ENCODE data around the gene PRRC2B. TPM values are rescaled to one million over a fixed set of nuclear protein-coding genes. Genes with fewer than 3 reads are reported as not detected.

The PRRC2B gene
- total RNA-seq, 1 donor: 70.9 TPM

GRCh38 chr9:131398204-131398603 lies 4.3 kb downstream of the PRRC2B start:
- Histone ChIP-seq H3K9me3 (ENCODE audit: low read depth, low read length) (no peaks in the 10 kb centered on the region), H3K4me1 (ENCODE audit: insufficient read depth, low read length) (peaks cover 63% of the 10 kb centered on the region), H3K79me2 (ENCODE audit: insufficient read depth, low read length) (peaks cover 86% of the 10 kb centered on the region), H2AFZ (ENCODE audit: low read length) (no peak overlapping the region), H3K27ac (ENCODE audit: low read depth, low read length) (peak overlapping the region; percentile 77), H3K27me3 (ENCODE audit: insufficient read depth, low read length) (no peaks in the 10 kb centered on the region), H3K4me2 (ENCODE audit: insufficient read depth, low read length) (peak overlapping the region; percentile 98), H3K4me3 (ENCODE audit: insufficient read depth, low read length) (no peak overlapping the region), H4K20me1 (ENCODE audit: insufficient read depth, low read length) (peaks cover 70% of the 10 kb centered on the region), H3K36me3 (ENCODE audit: insufficient read depth, low read length) (peaks cover 6% of the 10 kb centered on the region)
- no peak for TF ChIP-seq CTCF (IDR thresholded peaks at IDR 0.05; ENCODE audit: extremely low read depth, low read depth, low read length)
- no peak for DNase-seq (ENCODE audit: insufficient read length, low spot score, missing footprints)

- Histone ChIP-seq H3K36me3 (ENCODE audit: insufficient read depth, low read length) (peaks cover 6% of the 10 kb centered on the region), H3K4me1 (ENCODE audit: insufficient read depth, low read length) (peaks cover 78% of the 10 kb centered on the region), H3K27me3 (ENCODE audit: insufficient read depth, low read length) (no peaks in the 10 kb centered on the region), H3K27ac (ENCODE audit: low read depth, low read length) (peak overlapping the region; percentile 6), H3K4me2 (ENCODE audit: insufficient read depth, low read length) (peak overlapping the region; percentile 54), H3K79me2 (ENCODE audit: insufficient read depth, low read length) (peaks cover 98% of the 10 kb centered on the region), H3K9me3 (ENCODE audit: low read depth, low read length) (no peaks in the 10 kb centered on the region), H3K4me3 (ENCODE audit: insufficient read depth, low read length) (no peak overlapping the region), H4K20me1 (ENCODE audit: insufficient read depth, low read length) (peaks cover 82% of the 10 kb centered on the region), H2AFZ (ENCODE audit: low read length) (no peak overlapping the region)
- no peak for DNase-seq (ENCODE audit: insufficient read length, low spot score, missing footprints)
- no peak for TF ChIP-seq CTCF (IDR thresholded peaks at IDR 0.05; ENCODE audit: extremely low read depth, low read depth, low read length)
These were observed 6.1 kb downstream of the PRRC2B start for GRCh38 chr9:131399972-131400371.

- Histone ChIP-seq H3K9me3 (ENCODE audit: low read depth, low read length) (no peaks in the 10 kb centered on the region), H2AFZ (ENCODE audit: low read length) (no peak overlapping the region), H4K20me1 (ENCODE audit: insufficient read depth, low read length) (peaks cover 82% of the 10 kb centered on the region)
These were observed 6.7 kb downstream of the PRRC2B start for GRCh38 chr9:131400627-131401026.

GRCh38 chr9:131402073-131402472 lies 8.2 kb downstream of the PRRC2B start:
- Histone ChIP-seq H3K9me3 (ENCODE audit: low read depth, low read length) (no peaks in the 10 kb centered on the region), H3K4me1 (ENCODE audit: insufficient read depth, low read length) (peaks cover 78% of the 10 kb centered on the region), H3K27me3 (ENCODE audit: insufficient read depth, low read length) (no peaks in the 10 kb centered on the region), H4K20me1 (ENCODE audit: insufficient read depth, low read length) (peaks cover 83% of the 10 kb centered on the region), H3K79me2 (ENCODE audit: insufficient read depth, low read length) (peaks cover 98% of the 10 kb centered on the region), H3K36me3 (ENCODE audit: insufficient read depth, low read length) (peaks cover 6% of the 10 kb centered on the region), H3K27ac (ENCODE audit: low read depth, low read length) (peak overlapping the region; percentile 99), H3K4me2 (ENCODE audit: insufficient read depth, low read length) (peak overlapping the region; percentile 92), H2AFZ (ENCODE audit: low read length) (no peak overlapping the region), H3K4me3 (ENCODE audit: insufficient read depth, low read length) (peak overlapping the region; percentile 67)
- DNase-seq (ENCODE audit: insufficient read length, low spot score, missing footprints): no peak
- peak; percentile 29 for TF ChIP-seq CTCF (IDR thresholded peaks at IDR 0.05; ENCODE audit: extremely low read depth, low read depth, low read length)

More at GRCh38 chr9:131400627-131401026, 6.7 kb downstream of the PRRC2B start:
- peaks cover 6% of the 10 kb centered on the region for H3K36me3 ChIP-seq (ENCODE audit: insufficient read depth, low read length)
- peaks cover 78% of the 10 kb centered on the region for H3K4me1 ChIP-seq (ENCODE audit: insufficient read depth, low read length)
- H3K4me3 ChIP-seq (ENCODE audit: insufficient read depth, low read length): no peak overlapping the region
- DNase-seq (ENCODE audit: insufficient read length, low spot score, missing footprints): no peak
- no peak overlapping the region for H3K4me2 ChIP-seq (ENCODE audit: insufficient read depth, low read length)
- no peaks in the 10 kb centered on the region for H3K27me3 ChIP-seq (ENCODE audit: insufficient read depth, low read length)
- H3K27ac ChIP-seq (ENCODE audit: low read depth, low read length): peak overlapping the region; percentile 99
- TF ChIP-seq CTCF (IDR thresholded peaks at IDR 0.05; ENCODE audit: extremely low read depth, low read depth, low read length): no peak
- H3K79me2 ChIP-seq (ENCODE audit: insufficient read depth, low read length): peaks cover 98% of the 10 kb centered on the region

Measured in osteoblast (primary cell).